Measurements from ENCODE around the gene TSFM. TPM values are rescaled to one million over a fixed set of nuclear protein-coding genes. Genes with fewer than 3 reads are reported as not detected.

TSFM gene
- total RNA-seq, 1 donor from 2014 or later, result 53.7 TPM

GRCh38 chr12:57811028-57811755 is 28.6 kb downstream of the TSFM start:
- Histone ChIP-seq H3K27me3 (ENCODE audit: low read depth) (no peaks in the 10 kb centered on the region), H3K4me1 (peaks cover 24% of the 10 kb centered on the region), H3K27ac (replicated peaks) (no peak overlapping the region), H3K36me3 (peaks cover 67% of the 10 kb centered on the region), H3K9me3 (replicated peaks) (no peaks in the 10 kb centered on the region), H3K4me3 (no peak overlapping the region)
- no peak for DNase-seq
- intact Hi-C loops (cut with micrococcal nuclease), result no loop called here
- no peak for TF ChIP-seq CTCF (IDR thresholded peaks at IDR 0.05; ENCODE audit: borderline replicate concordance)

GRCh38 chr12:57813111-57813970 is 30.8 kb downstream of the TSFM start:
- H3K4me1 ChIP-seq, result peaks cover 45% of the 10 kb centered on the region

GRCh38 chr12:57813971-57814772 is 31.6 kb downstream of the TSFM start:
- Histone ChIP-seq H3K4me3 (no peak overlapping the region), H3K27ac (replicated peaks) (no peak overlapping the region), H3K9me3 (replicated peaks) (no peaks in the 10 kb centered on the region), H3K36me3 (peaks cover 47% of the 10 kb centered on the region), H3K4me1 (peaks cover 54% of the 10 kb centered on the region), H3K27me3 (ENCODE audit: low read depth) (no peaks in the 10 kb centered on the region)
- TF ChIP-seq CTCF (IDR thresholded peaks at IDR 0.05; ENCODE audit: borderline replicate concordance), result no peak
- no peak for DNase-seq
- intact Hi-C loops (cut with micrococcal nuclease), result no loop called here

More at GRCh38 chr12:57813111-57813970, 30.8 kb downstream of the TSFM start:
- Histone ChIP-seq H3K36me3 (peaks cover 48% of the 10 kb centered on the region), H3K4me3 (no peak overlapping the region), H3K9me3 (replicated peaks) (no peaks in the 10 kb centered on the region), H3K27me3 (ENCODE audit: low read depth) (no peaks in the 10 kb centered on the region), H3K27ac (replicated peaks) (no peak overlapping the region)
- DNase-seq, result no peak
- TF ChIP-seq CTCF (IDR thresholded peaks at IDR 0.05; ENCODE audit: borderline replicate concordance), result no peak
- intact Hi-C loops (cut with micrococcal nuclease), result no loop called here

GRCh38 chr12:57815177-57816000 is 32.8 kb downstream of the TSFM start:
- DNase-seq, result no peak
- no peak for TF ChIP-seq CTCF (IDR thresholded peaks at IDR 0.05; ENCODE audit: borderline replicate concordance)
- H3K27me3 ChIP-seq (ENCODE audit: low read depth), result no peaks in the 10 kb centered on the region
- H3K27ac ChIP-seq (replicated peaks), result peak overlapping the region; percentile 79
- no peaks in the 10 kb centered on the region for H3K9me3 ChIP-seq (replicated peaks)
- intact Hi-C loops (cut with micrococcal nuclease), result no loop called here
- H3K36me3 ChIP-seq, result peaks cover 43% of the 10 kb centered on the region
- peaks cover 59% of the 10 kb centered on the region for H3K4me1 ChIP-seq
- H3K4me3 ChIP-seq, result no peak overlapping the region
